Measurements from ENCODE around the gene ENDOD1.

GRCh38 chr11:95148938-95149337 lies 59.3 kb downstream of the ENDOD1 start:
- TF ChIP-seq, protein P1, sequence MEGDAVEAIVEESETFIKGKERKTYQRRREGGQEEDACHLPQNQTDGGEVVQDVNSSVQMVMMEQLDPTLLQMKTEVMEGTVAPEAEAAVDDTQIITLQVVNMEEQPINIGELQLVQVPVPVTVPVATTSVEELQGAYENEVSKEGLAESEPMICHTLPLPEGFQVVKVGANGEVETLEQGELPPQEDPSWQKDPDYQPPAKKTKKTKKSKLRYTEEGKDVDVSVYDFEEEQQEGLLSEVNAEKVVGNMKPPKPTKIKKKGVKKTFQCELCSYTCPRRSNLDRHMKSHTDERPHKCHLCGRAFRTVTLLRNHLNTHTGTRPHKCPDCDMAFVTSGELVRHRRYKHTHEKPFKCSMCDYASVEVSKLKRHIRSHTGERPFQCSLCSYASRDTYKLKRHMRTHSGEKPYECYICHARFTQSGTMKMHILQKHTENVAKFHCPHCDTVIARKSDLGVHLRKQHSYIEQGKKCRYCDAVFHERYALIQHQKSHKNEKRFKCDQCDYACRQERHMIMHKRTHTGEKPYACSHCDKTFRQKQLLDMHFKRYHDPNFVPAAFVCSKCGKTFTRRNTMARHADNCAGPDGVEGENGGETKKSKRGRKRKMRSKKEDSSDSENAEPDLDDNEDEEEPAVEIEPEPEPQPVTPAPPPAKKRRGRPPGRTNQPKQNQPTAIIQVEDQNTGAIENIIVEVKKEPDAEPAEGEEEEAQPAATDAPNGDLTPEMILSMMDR (conservative IDR thresholded peaks at IDR 0.05; ENCODE audit: low read depth, low read length), result no peak
- no peak for TF ChIP-seq EZH2 (IDR thresholded peaks at IDR 0.05; ENCODE audit: low read length, unreplicated experiment)
